ENCODE results near the gene TCP1.

DNA sequence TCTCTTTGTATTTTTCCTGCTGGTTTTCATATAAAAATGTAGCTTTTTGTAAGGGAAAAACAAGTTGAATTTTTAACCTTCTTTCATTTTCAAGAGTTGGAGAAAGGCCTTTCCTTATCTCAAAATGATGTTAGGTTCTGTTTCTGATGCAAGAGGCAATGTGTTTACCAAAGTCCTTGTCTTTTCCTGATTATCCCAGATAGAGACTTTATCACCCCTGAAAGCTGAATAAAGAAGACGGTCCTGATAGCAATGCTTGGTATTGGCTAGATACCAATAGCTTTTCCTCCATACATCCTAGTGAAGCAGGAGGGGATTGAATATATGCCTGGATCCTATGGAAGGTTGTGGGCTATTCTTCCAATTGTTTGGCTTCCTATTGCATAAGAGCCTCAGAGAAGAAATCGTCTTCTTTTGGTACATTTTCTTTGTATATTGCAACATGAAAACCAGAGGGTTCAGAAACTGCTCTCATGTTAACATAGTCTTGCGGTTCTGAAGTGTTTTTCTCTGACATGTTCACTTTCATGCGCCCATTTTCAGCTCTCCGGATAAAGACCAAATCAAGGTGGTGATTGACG lies 16.1 kb upstream of the TCP1 start:
- no peak for TF ChIP-seq CTCF (IDR thresholded peaks at IDR 0.05; ENCODE audit: poor library complexity)
- no peak for TF ChIP-seq EZH2 (IDR thresholded peaks at IDR 0.05; ENCODE audit: borderline replicate concordance)
- TF ChIP-seq EZH2phosphoT487 (IDR thresholded peaks at IDR 0.05; ENCODE audit: low read depth, severe bottlenecking, unreplicated experiment) = no peak

All from hepatocyte (in vitro differentiated cells).